ENCODE results near the gene PLPP1.

Gene PLPP1

GRCh38 chr5:55534436-55535198 is at the start of gene PLPP1:
PLPP1 (minus strand) TSS chr5:55534964; CDS start chr5:55534629, 335 bp downstream.
- peaks cover 9% of the 10 kb centered on the region for H3K36me3 Mint-ChIP-seq (ENCODE audit: low read depth)
- no peaks in the 10 kb centered on the region for H3K27me3 Mint-ChIP-seq
- peaks cover 42% of the 10 kb centered on the region for H3K4me1 Mint-ChIP-seq (ENCODE audit: low read depth)
- peak within 1 kb of the TSS; percentile 88 for H3K27ac Mint-ChIP-seq
- peak within 1 kb of the TSS; percentile 86 for H3K4me3 Mint-ChIP-seq
- peak; percentile 94 for DNase-seq
- no peaks in the 10 kb centered on the region for H3K9me3 Mint-ChIP-seq

GRCh38 chr5:55583578-55583977 is 48.8 kb upstream of the PLPP1 start:
- no peaks in the 10 kb centered on the region for H3K9me3 Mint-ChIP-seq
- no peaks in the 10 kb centered on the region for H3K27me3 Mint-ChIP-seq
- DNase-seq = no peak
- no peak overlapping the region for H3K4me3 Mint-ChIP-seq
- no peak overlapping the region for H3K27ac Mint-ChIP-seq
- H3K4me1 Mint-ChIP-seq (ENCODE audit: low read depth) = peaks cover 18% of the 10 kb centered on the region
- no peaks in the 10 kb centered on the region for H3K36me3 Mint-ChIP-seq (ENCODE audit: low read depth)

- DNase-seq = no peak
- Mint-ChIP-seq H3K27ac (peak overlapping the region; percentile 19), H3K27me3 (no peaks in the 10 kb centered on the region), H3K9me3 (no peaks in the 10 kb centered on the region), H3K4me3 (no peak overlapping the region), H3K4me1 (ENCODE audit: low read depth) (peaks cover 18% of the 10 kb centered on the region), H3K36me3 (ENCODE audit: low read depth) (no peaks in the 10 kb centered on the region)
Observed at GRCh38 chr5:55582256-55582655, 47.5 kb upstream of the PLPP1 start.

GRCh38 chr5:55580042-55580441 is 45.3 kb upstream of the PLPP1 start:
- DNase-seq = no peak
- Mint-ChIP-seq H3K36me3 (ENCODE audit: low read depth) (no peaks in the 10 kb centered on the region), H3K27ac (no peak overlapping the region), H3K4me3 (no peak overlapping the region), H3K9me3 (no peaks in the 10 kb centered on the region), H3K4me1 (ENCODE audit: low read depth) (peaks cover 28% of the 10 kb centered on the region), H3K27me3 (no peaks in the 10 kb centered on the region)

GRCh38 chr5:55578771-55579170 is 44.0 kb upstream of the PLPP1 start:
- H3K9me3 Mint-ChIP-seq = no peaks in the 10 kb centered on the region
- H3K27ac Mint-ChIP-seq = no peak overlapping the region
- H3K36me3 Mint-ChIP-seq (ENCODE audit: low read depth) = no peaks in the 10 kb centered on the region
- no peak overlapping the region for H3K4me3 Mint-ChIP-seq
- DNase-seq = no peak
- H3K27me3 Mint-ChIP-seq = no peaks in the 10 kb centered on the region
- H3K4me1 Mint-ChIP-seq (ENCODE audit: low read depth) = peaks cover 28% of the 10 kb centered on the region

- Mint-ChIP-seq H3K27ac (no peak overlapping the region), H3K9me3 (no peaks in the 10 kb centered on the region), H3K27me3 (no peaks in the 10 kb centered on the region), H3K4me1 (ENCODE audit: low read depth) (peaks cover 24% of the 10 kb centered on the region), H3K4me3 (no peak overlapping the region), H3K36me3 (ENCODE audit: low read depth) (no peaks in the 10 kb centered on the region)
- DNase-seq = no peak
Observed at GRCh38 chr5:55577353-55578060, 42.7 kb upstream of the PLPP1 start.

- Mint-ChIP-seq H3K27me3 (no peaks in the 10 kb centered on the region), H3K27ac (no peak overlapping the region), H3K4me3 (no peak overlapping the region), H3K36me3 (ENCODE audit: low read depth) (no peaks in the 10 kb centered on the region), H3K9me3 (no peaks in the 10 kb centered on the region), H3K4me1 (ENCODE audit: low read depth) (peaks cover 23% of the 10 kb centered on the region)
- no peak for DNase-seq
Observed at GRCh38 chr5:55576661-55577060, 41.9 kb upstream of the PLPP1 start.

GRCh38 chr5:55575815-55576583 is 41.2 kb upstream of the PLPP1 start:
- DNase-seq = no peak
- no peaks in the 10 kb centered on the region for H3K27me3 Mint-ChIP-seq
- H3K4me1 Mint-ChIP-seq (ENCODE audit: low read depth) = peaks cover 20% of the 10 kb centered on the region
- no peaks in the 10 kb centered on the region for H3K9me3 Mint-ChIP-seq
- H3K4me3 Mint-ChIP-seq = no peak overlapping the region
- H3K27ac Mint-ChIP-seq = no peak overlapping the region
- no peaks in the 10 kb centered on the region for H3K36me3 Mint-ChIP-seq (ENCODE audit: low read depth)

- no peaks in the 10 kb centered on the region for H3K36me3 Mint-ChIP-seq (ENCODE audit: low read depth)
- H3K4me1 Mint-ChIP-seq (ENCODE audit: low read depth) = peaks cover 14% of the 10 kb centered on the region
- no peaks in the 10 kb centered on the region for H3K27me3 Mint-ChIP-seq
- no peaks in the 10 kb centered on the region for H3K9me3 Mint-ChIP-seq
- no peak overlapping the region for H3K4me3 Mint-ChIP-seq
- DNase-seq = no peak
- no peak overlapping the region for H3K27ac Mint-ChIP-seq
Observed at GRCh38 chr5:55572600-55572999, 37.8 kb upstream of the PLPP1 start.

- no peak overlapping the region for H3K4me3 Mint-ChIP-seq
- no peak for DNase-seq
- H3K27ac Mint-ChIP-seq = no peak overlapping the region
- no peaks in the 10 kb centered on the region for H3K9me3 Mint-ChIP-seq
- H3K27me3 Mint-ChIP-seq = no peaks in the 10 kb centered on the region
- peaks cover 14% of the 10 kb centered on the region for H3K4me1 Mint-ChIP-seq (ENCODE audit: low read depth)
- H3K36me3 Mint-ChIP-seq (ENCODE audit: low read depth) = no peaks in the 10 kb centered on the region
Observed at GRCh38 chr5:55572020-55572419, 37.3 kb upstream of the PLPP1 start.

GRCh38 chr5:55570570-55570969 is 35.8 kb upstream of the PLPP1 start:
- Mint-ChIP-seq H3K36me3 (ENCODE audit: low read depth) (no peaks in the 10 kb centered on the region), H3K9me3 (no peaks in the 10 kb centered on the region), H3K27me3 (no peaks in the 10 kb centered on the region), H3K4me3 (no peak overlapping the region), H3K27ac (no peak overlapping the region), H3K4me1 (ENCODE audit: low read depth) (peaks cover 4% of the 10 kb centered on the region)
- no peak for DNase-seq

GRCh38 chr5:55570026-55570425 is 35.3 kb upstream of the PLPP1 start:
- no peak for DNase-seq
- Mint-ChIP-seq H3K9me3 (no peaks in the 10 kb centered on the region), H3K27ac (no peak overlapping the region), H3K4me1 (ENCODE audit: low read depth) (peaks cover 5% of the 10 kb centered on the region), H3K36me3 (ENCODE audit: low read depth) (no peaks in the 10 kb centered on the region), H3K27me3 (no peaks in the 10 kb centered on the region), H3K4me3 (no peak overlapping the region)

- Mint-ChIP-seq H3K27ac (no peak overlapping the region), H3K9me3 (no peaks in the 10 kb centered on the region)
Observed at GRCh38 chr5:55569513-55569865, 34.7 kb upstream of the PLPP1 start.

GRCh38 chr5:55568654-55569512 is 34.1 kb upstream of the PLPP1 start:
- Mint-ChIP-seq H3K27ac (no peak overlapping the region), H3K27me3 (no peaks in the 10 kb centered on the region), H3K4me1 (ENCODE audit: low read depth) (peaks cover 7% of the 10 kb centered on the region), H3K4me3 (no peak overlapping the region), H3K9me3 (no peaks in the 10 kb centered on the region), H3K36me3 (ENCODE audit: low read depth) (no peaks in the 10 kb centered on the region)
- DNase-seq = no peak

More at GRCh38 chr5:55569513-55569865, 34.7 kb upstream of the PLPP1 start:
- DNase-seq = no peak
- no peaks in the 10 kb centered on the region for H3K36me3 Mint-ChIP-seq (ENCODE audit: low read depth)
- H3K4me1 Mint-ChIP-seq (ENCODE audit: low read depth) = peaks cover 7% of the 10 kb centered on the region
- no peak overlapping the region for H3K4me3 Mint-ChIP-seq
- no peaks in the 10 kb centered on the region for H3K27me3 Mint-ChIP-seq
